GM19238 (cell line): ENCODE data around the gene MAPT.

ENCODE experiments used
- DNase-seq: peaks from one replicate; pipeline ENCODE4 v3.0.0; 2011; ENCODE audit warnings: low spot score; ENCODE audit not compliant: insufficient read length

MAPT gene

GRCh38 chr17:45894022-45894784 lies at the start of gene MAPT:
Gene MAPT (plus strand): TSS chr17:45894554. CDS start chr17:45962338, 67,784 bp downstream.
- peak; percentile 85 for DNase-seq

GRCh38 chr17:45844695-45845375 lies 49.5 kb upstream of the MAPT start, which contains the start of gene SPPL2C:
Gene SPPL2C (plus strand): TSS chr17:45844881. CDS start chr17:45844907, 26 bp downstream.
- no peak for DNase-seq

GRCh38 chr17:45845376-45846185 lies 48.8 kb upstream of the MAPT start:
- no peak for DNase-seq

GRCh38 chr17:45846223-45846622 lies 48.1 kb upstream of the MAPT start:
- no peak for DNase-seq

GRCh38 chr17:45846646-45847045 lies 47.7 kb upstream of the MAPT start:
- no peak for DNase-seq

GRCh38 chr17:45847101-45847500 lies 47.3 kb upstream of the MAPT start:
- no peak for DNase-seq

GRCh38 chr17:45847747-45848146 lies 46.6 kb upstream of the MAPT start:
- DNase-seq, result no peak

- no peak for DNase-seq
Observed at GRCh38 chr17:45848405-45848804, 45.9 kb upstream of the MAPT start.

- DNase-seq, result no peak
Observed at GRCh38 chr17:45848868-45849535, 45.4 kb upstream of the MAPT start.

- no peak for DNase-seq
Observed at GRCh38 chr17:45849536-45849990, 44.8 kb upstream of the MAPT start.

GRCh38 chr17:45850011-45850410 lies 44.3 kb upstream of the MAPT start:
- DNase-seq, result no peak

- no peak for DNase-seq
Observed at GRCh38 chr17:45850468-45850867, 43.9 kb upstream of the MAPT start.

- DNase-seq, result no peak
Observed at GRCh38 chr17:45851022-45851421, 43.3 kb upstream of the MAPT start.

- no peak for DNase-seq
Observed at GRCh38 chr17:45851464-45851863, 42.9 kb upstream of the MAPT start.

- DNase-seq, result no peak
Observed at GRCh38 chr17:45851873-45852272, 42.5 kb upstream of the MAPT start.

- no peak for DNase-seq
Observed at GRCh38 chr17:45852535-45853297, 41.6 kb upstream of the MAPT start.

GRCh38 chr17:45854209-45854608 lies 40.1 kb upstream of the MAPT start:
- DNase-seq, result no peak

GRCh38 chr17:45855691-45856336 lies 38.5 kb upstream of the MAPT start:
- no peak for DNase-seq

GRCh38 chr17:45857977-45858708 lies 36.2 kb upstream of the MAPT start:
- no peak for DNase-seq
